ENCODE data around the gene MAP3K7.

GRCh38 chr6:90479603-90479926, 107.3 kb downstream of the MAP3K7 start:
- TF ChIP-seq CTCF (IDR thresholded peaks at IDR 0.05; ENCODE audit: poor library complexity): no peak
- TF ChIP-seq EZH2 (IDR thresholded peaks at IDR 0.05; ENCODE audit: borderline replicate concordance): no peak

Measured in hepatocyte (in vitro differentiated cells).